Activated CD4-positive, alpha-beta T cell treated with anti-CD3 and anti-CD28 coated beads, Interleukin-2, amount 10 ng/mL, durations not matched to agents 7 days and 5 days (primary cell): Measurements from ENCODE around the gene CFAP70. TPM values are rescaled to one million over a fixed set of nuclear protein-coding genes. Genes with fewer than 3 reads are reported as not detected.

Experiments used
- total RNA-seq, 2 experiments: library from RNA; stranded (reverse); gene quantifications; one replicate each; pipeline ENCODE4 v1.2.3, GENCODE V29; 2021

CFAP70 gene
- total RNA-seq, 2 experiments from 2014 or later: 0.57 to 0.75 TPM

Other genes with a start within 250 kb of the CFAP70 start
- 1 to 10 TPM; 1.5 TPM for gene NUDT13, start 248.4 kb downstream of the CFAP70 start, total RNA-seq
- gene ECD, start 190.9 kb downstream of the CFAP70 start, total RNA-seq: 10 to 100 TPM; 30.5 to 31.7 TPM
- gene FAM149B1, start 190.7 kb downstream of the CFAP70 start, total RNA-seq: 10 to 100 TPM; 15.2 to 17.0 TPM
- gene DNAJC9, start 111.6 kb downstream of the CFAP70 start, total RNA-seq: 10 to 100 TPM; 54.8 to 63.6 TPM
- 10 to 100 TPM; 91.3 to 95.4 TPM for gene MRPS16, start 106.2 kb downstream of the CFAP70 start, total RNA-seq
- gene ANXA7, start 55.2 kb upstream of the CFAP70 start, total RNA-seq: 10 to 100 TPM; 78.6 to 83.0 TPM
- 1 to 10 TPM; 3.4 TPM for gene MSS51, start 74.7 kb upstream of the CFAP70 start, total RNA-seq
- gene PPP3CB, start 137.2 kb upstream of the CFAP70 start, total RNA-seq: 10 to 100 TPM; 48.0 to 48.5 TPM
- 1 to 10 TPM; 2.6 to 2.7 TPM for gene USP54, start 232.5 kb upstream of the CFAP70 start, total RNA-seq